ENCODE data around the gene MBOAT2. TPM values are rescaled to one million over a fixed set of nuclear protein-coding genes. Genes with fewer than 3 reads are reported as not detected.

Gene MBOAT2
- total RNA-seq, 1 experiment from 2014 or later: 30.7 TPM

DNA sequence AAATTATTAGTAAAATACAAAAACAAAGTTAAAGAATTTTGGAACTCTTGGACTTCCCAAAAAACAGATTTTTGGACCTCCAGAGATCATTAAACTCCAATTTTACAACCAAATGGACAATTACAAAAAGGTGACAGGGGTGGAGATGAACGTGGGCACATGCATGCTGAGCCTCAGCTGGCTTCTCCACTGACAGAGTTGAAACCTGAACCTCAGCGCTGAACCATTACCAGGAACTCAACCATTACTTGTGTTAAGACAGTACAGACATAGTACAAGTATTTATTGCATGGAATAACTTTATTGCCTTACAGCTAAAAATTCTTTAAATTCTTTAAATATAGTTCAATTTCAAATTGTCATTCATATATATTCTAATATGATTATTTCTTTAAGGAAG lies 133.0 kb downstream of the MBOAT2 start:
- Histone ChIP-seq H3K9me3 (ENCODE audit: low read length) (no peaks in the 10 kb centered on the region), H3K9ac (ENCODE audit: low read length) (no peak overlapping the region), H3K4me1 (ENCODE audit: insufficient read depth, low read length) (0 out of 2 replicates have a peak, but pooled peaks cover 4% of the 10 kb centered on the region), H2AFZ (ENCODE audit: low read length) (no peak overlapping the region), H3K79me2 (ENCODE audit: low read length) (no peaks in the 10 kb centered on the region), H3K27me3 (ENCODE audit: low read length) (no peaks in the 10 kb centered on the region), H3K9me2 (replicated peaks; ENCODE audit: low read length) (no peaks in the 10 kb centered on the region), H3K4me2 (ENCODE audit: low read length) (no peak overlapping the region), H3K4me3 (ENCODE audit: low read length) (no peak overlapping the region), H3K36me3 (ENCODE audit: low read depth, low read length) (no peaks in the 10 kb centered on the region), H4K20me1 (ENCODE audit: low read length) (no peaks in the 10 kb centered on the region), H3F3A (ENCODE audit: low read length, unreplicated experiment) (no peaks in the 10 kb centered on the region), H3K27ac (ENCODE audit: low read length) (no peak overlapping the region)
- DNase-seq: no peak
- ChIA-PET CTCF (no interaction called here), POLR2A (ENCODE audit: unreplicated experiment) (interaction anchor here (0.6 kb wide), 1 partner anchor 34 kb away, joined by 4 read pairs; no protein-coding TSS in a partner anchor)
- TF ChIP-seq, protein P1, sequence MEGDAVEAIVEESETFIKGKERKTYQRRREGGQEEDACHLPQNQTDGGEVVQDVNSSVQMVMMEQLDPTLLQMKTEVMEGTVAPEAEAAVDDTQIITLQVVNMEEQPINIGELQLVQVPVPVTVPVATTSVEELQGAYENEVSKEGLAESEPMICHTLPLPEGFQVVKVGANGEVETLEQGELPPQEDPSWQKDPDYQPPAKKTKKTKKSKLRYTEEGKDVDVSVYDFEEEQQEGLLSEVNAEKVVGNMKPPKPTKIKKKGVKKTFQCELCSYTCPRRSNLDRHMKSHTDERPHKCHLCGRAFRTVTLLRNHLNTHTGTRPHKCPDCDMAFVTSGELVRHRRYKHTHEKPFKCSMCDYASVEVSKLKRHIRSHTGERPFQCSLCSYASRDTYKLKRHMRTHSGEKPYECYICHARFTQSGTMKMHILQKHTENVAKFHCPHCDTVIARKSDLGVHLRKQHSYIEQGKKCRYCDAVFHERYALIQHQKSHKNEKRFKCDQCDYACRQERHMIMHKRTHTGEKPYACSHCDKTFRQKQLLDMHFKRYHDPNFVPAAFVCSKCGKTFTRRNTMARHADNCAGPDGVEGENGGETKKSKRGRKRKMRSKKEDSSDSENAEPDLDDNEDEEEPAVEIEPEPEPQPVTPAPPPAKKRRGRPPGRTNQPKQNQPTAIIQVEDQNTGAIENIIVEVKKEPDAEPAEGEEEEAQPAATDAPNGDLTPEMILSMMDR (conservative IDR thresholded peaks at IDR 0.05; ENCODE audit: low read depth, low read length): no peak
- TF ChIP-seq EZH2phosphoT487 (IDR thresholded peaks at IDR 0.05; ENCODE audit: borderline replicate concordance, low read length): no peak
- no peak for TF ChIP-seq EZH2 (IDR thresholded peaks at IDR 0.05; ENCODE audit: low read length, unreplicated experiment)
- ATAC-seq: no peak
- no TSS peak for BruUV-seq (replicated peaks)
- intact Hi-C loops (cut with micrococcal nuclease): loop anchor here (5.0 kb wide), 2 partner anchors 132 to 202 kb away; partner anchors contain the start of gene MBOAT2

DNA sequence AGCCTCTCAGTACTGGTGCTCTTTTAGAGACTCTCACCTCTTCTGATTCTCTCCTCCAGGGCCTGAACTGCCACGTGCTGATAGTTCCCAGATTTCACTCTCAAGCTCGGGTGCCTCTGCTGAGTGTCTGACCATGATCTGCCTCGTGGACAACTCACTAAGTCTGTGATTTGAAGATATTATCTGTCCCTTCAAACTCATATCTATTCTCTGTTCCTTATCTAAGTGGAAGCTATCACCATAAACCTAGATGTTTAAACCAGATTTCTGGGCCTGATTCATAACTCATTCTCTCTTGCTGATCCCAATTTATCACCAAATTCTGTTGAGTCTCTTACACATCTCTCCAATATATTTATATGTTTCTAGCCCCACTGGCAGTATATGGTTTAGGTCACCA lies 136.1 kb downstream of the MBOAT2 start:
- no TSS peak for BruUV-seq (replicated peaks)
- Histone ChIP-seq H3K4me3 (ENCODE audit: low read length) (no peak overlapping the region), H3K9me3 (ENCODE audit: low read length) (no peaks in the 10 kb centered on the region), H3K27ac (ENCODE audit: low read length) (no peak overlapping the region), H3K36me3 (ENCODE audit: low read depth, low read length) (peaks cover 3% of the 10 kb centered on the region; the same call in 1 of the 2 replicates), H2AFZ (ENCODE audit: low read length) (no peak overlapping the region), H3K4me1 (ENCODE audit: insufficient read depth, low read length) (no peaks in the 10 kb centered on the region), H3K9ac (ENCODE audit: low read length) (no peak overlapping the region), H3F3A (ENCODE audit: low read length, unreplicated experiment) (no peaks in the 10 kb centered on the region), H3K79me2 (ENCODE audit: low read length) (no peaks in the 10 kb centered on the region), H3K27me3 (ENCODE audit: low read length) (no peaks in the 10 kb centered on the region), H4K20me1 (ENCODE audit: low read length) (no peaks in the 10 kb centered on the region), H3K9me2 (replicated peaks; ENCODE audit: low read length) (no peaks in the 10 kb centered on the region), H3K4me2 (ENCODE audit: low read length) (no peak overlapping the region)
- TF ChIP-seq, protein P1 (conservative IDR thresholded peaks at IDR 0.05; ENCODE audit: low read depth, low read length): no peak
- TF ChIP-seq EZH2 (IDR thresholded peaks at IDR 0.05; ENCODE audit: low read length, unreplicated experiment) (no peak), EZH2phosphoT487 (IDR thresholded peaks at IDR 0.05; ENCODE audit: borderline replicate concordance, low read length) (no peak)
- POLR2A ChIA-PET (ENCODE audit: unreplicated experiment): no interaction called here
- CTCF ChIA-PET: no interaction called here
- intact Hi-C loops (cut with micrococcal nuclease): no loop called here
- DNase-seq (no peak), ATAC-seq (no peak)

DNA sequence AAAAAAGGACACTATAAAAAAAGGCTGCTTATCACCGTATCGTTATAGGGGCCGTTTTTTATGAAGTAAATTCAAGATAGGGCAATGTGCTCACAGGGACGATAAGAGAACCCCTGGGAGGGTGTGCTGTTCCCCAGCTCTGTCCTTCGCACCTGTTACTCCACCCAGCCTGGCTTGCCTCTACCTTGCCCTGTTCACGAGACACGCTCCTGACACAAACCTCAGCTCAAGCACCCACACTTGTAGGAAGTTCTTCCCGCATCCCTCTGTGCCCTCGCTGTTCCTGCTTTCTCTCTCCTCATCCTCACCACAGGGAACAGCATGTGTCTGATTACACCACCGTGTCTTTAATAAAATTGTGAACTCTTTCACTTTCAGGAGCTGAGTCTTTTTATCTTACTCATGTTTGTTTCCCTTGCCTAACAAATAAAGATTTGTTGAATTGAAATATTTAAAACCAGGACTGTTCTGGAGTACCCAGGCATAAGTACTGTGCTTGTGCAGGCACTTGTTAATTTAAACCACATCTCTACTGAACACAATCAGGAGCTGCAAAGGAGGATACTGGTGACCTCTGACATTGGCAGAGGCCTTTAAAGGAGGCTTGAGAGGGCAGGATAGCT lies 140.0 kb downstream of the MBOAT2 start:
- Histone ChIP-seq H3K9me3 (ENCODE audit: low read length) (no peaks in the 10 kb centered on the region), H3F3A (ENCODE audit: low read length, unreplicated experiment) (no peaks in the 10 kb centered on the region), H3K9me2 (replicated peaks; ENCODE audit: low read length) (no peaks in the 10 kb centered on the region), H3K4me1 (ENCODE audit: insufficient read depth, low read length) (no peaks in the 10 kb centered on the region), H2AFZ (ENCODE audit: low read length) (no peak overlapping the region), H3K4me3 (ENCODE audit: low read length) (no peak overlapping the region), H3K79me2 (ENCODE audit: low read length) (no peaks in the 10 kb centered on the region), H3K27me3 (ENCODE audit: low read length) (no peaks in the 10 kb centered on the region), H3K9ac (ENCODE audit: low read length) (no peak overlapping the region), H3K27ac (ENCODE audit: low read length) (no peak overlapping the region), H4K20me1 (ENCODE audit: low read length) (no peaks in the 10 kb centered on the region), H3K4me2 (ENCODE audit: low read length) (no peak overlapping the region), H3K36me3 (ENCODE audit: low read depth, low read length) (peaks cover 3% of the 10 kb centered on the region; the same call in 1 of the 2 replicates)
- DNase-seq: no peak
- POLR2A ChIA-PET (ENCODE audit: unreplicated experiment): no interaction called here
- no peak for ATAC-seq
- no TSS peak for BruUV-seq (replicated peaks)
- intact Hi-C loops (cut with micrococcal nuclease): no loop called here
- CTCF ChIA-PET: no interaction called here
- TF ChIP-seq EZH2 (IDR thresholded peaks at IDR 0.05; ENCODE audit: low read length, unreplicated experiment) (no peak), EZH2phosphoT487 (IDR thresholded peaks at IDR 0.05; ENCODE audit: borderline replicate concordance, low read length) (no peak)
- TF ChIP-seq, protein P1 (conservative IDR thresholded peaks at IDR 0.05; ENCODE audit: low read depth, low read length): no peak
